ENCODE measurements around the gene PTGFRN. TPM values are rescaled to one million over a fixed set of nuclear protein-coding genes. Genes with fewer than 3 reads are reported as not detected.

Gene PTGFRN
- total RNA-seq, 4 donors from 2014 or later, result 10.7 to 39.8 (median 28.5) TPM

- no peak for TF ChIP-seq CTCF (IDR thresholded peaks at IDR 0.05)
- no peak for ATAC-seq (ENCODE audit: low FRiP score)
- DNase-seq (ENCODE audit: low spot score), result no peak
Observed at GRCh38 chr1:117037802-117038201, 128.1 kb downstream of the PTGFRN start.

GRCh38 chr1:117038236-117038635 lies 128.5 kb downstream of the PTGFRN start:
- DNase-seq (ENCODE audit: low spot score), result no peak
- no peak for TF ChIP-seq CTCF (IDR thresholded peaks at IDR 0.05)
- ATAC-seq (ENCODE audit: low FRiP score), result no peak

Small RNAs within 50 kb of the gene (small RNA-seq; reads per million reads assigned to genes)
- not detected for gene RNA5SP55

Other genes with a start within 250 kb of the PTGFRN start
- gene IGSF3, start 242.2 kb upstream of the PTGFRN start, total RNA-seq, result 1 to 10 TPM; 2.6 to 4.6 (median 3.4) TPM
- 1 to 10 TPM; 1.8 to 3.4 (median 2.6) TPM for gene CD2, start 155.5 kb upstream of the PTGFRN start, total RNA-seq
- 1 to 10 TPM in 3 of 4 donors, under 1 TPM in 1; 0.47 to 2.0 (median 1.8) TPM for gene CD101, start 91.8 kb downstream of the PTGFRN start, total RNA-seq
- 10 to 100 TPM in 3 of 4 donors, 1 to 10 TPM in 1; 9.0 to 16.9 (median 13.8) TPM for gene TTF2, start 150.4 kb downstream of the PTGFRN start, total RNA-seq
- gene TRIM45, start 211.8 kb downstream of the PTGFRN start, total RNA-seq, result 1 to 10 TPM in 2 of 4 donors, under 1 TPM in 2; 0.60 to 2.0 (median 0.87) TPM

All from omental fat pad (tissue), 4 donors.